NCI-H69 (cell line): Measurements from ENCODE around the gene PKIG.

ENCODE experiments used
- DNase-seq: peaks from one replicate; lab custom pipeline; 2025; lab: John Stamatoyannopoulos, UW

The PKIG gene

DNA sequence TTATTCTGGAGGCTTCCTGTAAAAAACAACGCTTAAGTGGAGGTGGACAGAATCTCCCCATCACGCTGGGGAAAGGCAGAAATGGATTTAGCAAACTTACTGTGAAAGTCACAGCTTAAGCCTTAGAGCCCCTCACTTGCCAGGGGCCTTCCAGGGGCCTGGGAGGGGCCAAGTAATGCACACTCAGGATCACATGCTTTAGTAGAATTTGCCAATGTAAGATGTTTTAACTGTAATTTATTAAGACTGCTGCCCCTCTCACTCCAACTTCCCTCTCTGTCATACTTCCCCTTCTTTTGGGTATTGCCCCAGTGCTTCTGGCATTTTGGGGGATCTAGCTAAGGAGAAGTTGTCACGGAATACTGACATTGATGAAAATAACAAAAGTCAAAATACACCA, 81.8 kb downstream of the PKIG start:
- no peak for DNase-seq

- no peak for DNase-seq
Measured at GRCh38 chr20:44666066-44666465, 83.7 kb downstream of the PKIG start.
